ENCODE measurements around the gene NKD1.

Gene NKD1

DNA sequence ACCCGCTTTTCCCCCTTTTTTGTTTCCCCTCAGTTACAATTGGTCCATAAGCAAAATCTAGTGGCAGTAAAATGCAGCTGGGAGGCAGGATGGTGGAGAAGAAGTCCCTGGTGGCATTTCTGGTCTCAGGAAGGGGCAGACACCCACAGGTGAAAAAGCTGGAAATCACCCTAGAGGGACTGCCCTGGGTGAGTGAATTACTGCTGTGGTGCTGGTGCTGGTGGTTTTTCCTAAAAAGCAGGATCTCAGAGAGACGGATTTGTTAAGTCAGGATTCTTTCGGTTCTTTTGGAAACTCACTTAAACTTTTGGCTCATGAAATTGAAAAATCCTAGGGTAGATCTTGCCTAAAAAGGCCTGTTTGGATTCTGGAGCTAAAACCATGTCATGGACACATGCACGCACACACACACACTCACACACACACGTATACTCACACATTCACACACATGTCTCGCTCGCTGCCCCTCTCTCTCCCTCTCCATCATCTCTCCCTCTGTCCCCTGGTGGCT lies 65.8 kb downstream of the NKD1 start:
- no peak for DNase-seq (ENCODE audit: low read depth)
- TF ChIP-seq CTCF (IDR thresholded peaks at IDR 0.05; ENCODE audit: low read depth, low read length, missing control alignments), result no peak
- in situ Hi-C loops (cut with HindIII; ENCODE audit: low sequenced_read_pairs), result no loop called here
- no peak overlapping the region for H3K4me3 ChIP-seq (ENCODE audit: low read depth, low read length)

- in situ Hi-C loops (cut with HindIII; ENCODE audit: low sequenced_read_pairs), result no loop called here
- H3K4me3 ChIP-seq (ENCODE audit: low read depth, low read length), result no peak overlapping the region
Measured at GRCh38 chr16:50614955-50615724, 66.9 kb downstream of the NKD1 start.

GRCh38 chr16:50615891-50616290 lies 67.7 kb downstream of the NKD1 start:
- DNase-seq (ENCODE audit: low read depth), result no peak
- in situ Hi-C loops (cut with HindIII; ENCODE audit: low sequenced_read_pairs), result no loop called here
- TF ChIP-seq CTCF (IDR thresholded peaks at IDR 0.05; ENCODE audit: low read depth, low read length, missing control alignments), result no peak
- no peak overlapping the region for H3K4me3 ChIP-seq (ENCODE audit: low read depth, low read length)

More at GRCh38 chr16:50614955-50615724, 66.9 kb downstream of the NKD1 start:
- DNase-seq (ENCODE audit: low read depth), result no peak
- TF ChIP-seq CTCF (IDR thresholded peaks at IDR 0.05; ENCODE audit: low read depth, low read length, missing control alignments), result no peak

- in situ Hi-C loops (cut with HindIII; ENCODE audit: low sequenced_read_pairs), result no loop called here
- DNase-seq (ENCODE audit: low read depth), result no peak
- H3K4me3 ChIP-seq (ENCODE audit: low read depth, low read length), result no peak overlapping the region
- TF ChIP-seq CTCF (IDR thresholded peaks at IDR 0.05; ENCODE audit: low read depth, low read length, missing control alignments), result no peak
Measured at GRCh38 chr16:50616386-50616785, 68.2 kb downstream of the NKD1 start.

GRCh38 chr16:50616883-50617645 lies 68.9 kb downstream of the NKD1 start:
- in situ Hi-C loops (cut with HindIII; ENCODE audit: low sequenced_read_pairs), result no loop called here
- H3K4me3 ChIP-seq (ENCODE audit: low read depth, low read length), result no peak overlapping the region
- TF ChIP-seq CTCF (IDR thresholded peaks at IDR 0.05; ENCODE audit: low read depth, low read length, missing control alignments), result no peak
- no peak for DNase-seq (ENCODE audit: low read depth)

GRCh38 chr16:50617646-50618184 lies 69.5 kb downstream of the NKD1 start:
- H3K4me3 ChIP-seq (ENCODE audit: low read depth, low read length), result no peak overlapping the region
- in situ Hi-C loops (cut with HindIII; ENCODE audit: low sequenced_read_pairs), result no loop called here
- TF ChIP-seq CTCF (IDR thresholded peaks at IDR 0.05; ENCODE audit: low read depth, low read length, missing control alignments), result no peak
- DNase-seq (ENCODE audit: low read depth), result no peak

Measured in astrocyte of the cerebellum (primary cell).